Measurements from ENCODE around the gene C2CD2. TPM values are rescaled to one million over a fixed set of nuclear protein-coding genes. Genes with fewer than 3 reads are reported as not detected.
A peak's percentile ranks its signal among the peaks of the same experiment; 100 is the strongest.

Gene C2CD2
- total RNA-seq, 3 donors from 2014 or later, result 37.0 to 73.8 (median 41.6) TPM

DNA sequence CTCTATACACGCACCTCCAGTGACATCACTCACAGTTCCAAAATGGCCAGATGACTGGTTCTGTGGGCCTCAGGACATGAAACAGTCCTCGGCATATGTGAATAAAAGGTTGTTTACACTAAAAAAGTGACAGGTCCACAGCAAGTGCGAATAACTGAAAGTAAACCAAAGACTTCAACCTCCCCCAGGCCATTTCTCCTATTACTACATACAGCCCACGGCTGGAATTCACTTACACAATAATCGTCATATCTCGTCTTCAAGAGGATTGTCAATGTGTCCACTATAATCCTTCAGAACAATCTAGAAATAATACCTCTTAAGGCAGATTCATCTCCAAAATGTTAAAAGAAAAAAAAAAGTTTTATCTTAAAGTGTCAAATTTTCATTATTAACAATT, 72.8 kb downstream of the C2CD2 start:
- Histone ChIP-seq H3K4me3 (no peak overlapping the region), H3K27me3 (no peaks in the 10 kb centered on the region)

DNA sequence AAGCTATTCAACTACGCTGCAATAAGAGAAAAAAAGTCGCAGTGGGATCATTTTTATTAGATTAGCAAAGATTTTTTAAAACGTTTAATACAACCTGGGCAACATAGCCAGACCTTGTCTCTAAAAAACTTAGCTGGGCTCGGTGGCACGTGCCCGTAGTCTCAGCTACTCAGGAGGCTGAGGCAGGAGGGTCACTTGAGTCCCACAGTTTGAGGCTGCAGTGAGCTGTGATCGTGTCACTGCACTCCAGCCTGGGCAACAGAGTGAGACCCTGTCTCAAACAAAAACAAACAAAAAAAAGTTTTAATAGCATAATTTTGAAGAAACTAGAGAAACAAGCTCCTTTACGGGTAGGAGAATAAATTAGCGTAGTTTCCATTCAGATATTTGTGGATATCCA, 73.7 kb downstream of the C2CD2 start:
- no peaks in the 10 kb centered on the region for H3K27me3 ChIP-seq
- no peak overlapping the region for H3K27ac ChIP-seq
- no peak for DNase-seq (ENCODE audit: low spot score in 2 of 2)
- no peaks in the 10 kb centered on the region for H3K9me3 ChIP-seq
- H3K4me1 ChIP-seq, result no peaks in the 10 kb centered on the region
- no peaks in the 10 kb centered on the region for H3K36me3 ChIP-seq
- no peak for TF ChIP-seq POLR2A (IDR thresholded peaks at IDR 0.05)
- no peak for TF ChIP-seq POLR2AphosphoS5 (IDR thresholded peaks at IDR 0.05)
- TF ChIP-seq, protein P1, sequence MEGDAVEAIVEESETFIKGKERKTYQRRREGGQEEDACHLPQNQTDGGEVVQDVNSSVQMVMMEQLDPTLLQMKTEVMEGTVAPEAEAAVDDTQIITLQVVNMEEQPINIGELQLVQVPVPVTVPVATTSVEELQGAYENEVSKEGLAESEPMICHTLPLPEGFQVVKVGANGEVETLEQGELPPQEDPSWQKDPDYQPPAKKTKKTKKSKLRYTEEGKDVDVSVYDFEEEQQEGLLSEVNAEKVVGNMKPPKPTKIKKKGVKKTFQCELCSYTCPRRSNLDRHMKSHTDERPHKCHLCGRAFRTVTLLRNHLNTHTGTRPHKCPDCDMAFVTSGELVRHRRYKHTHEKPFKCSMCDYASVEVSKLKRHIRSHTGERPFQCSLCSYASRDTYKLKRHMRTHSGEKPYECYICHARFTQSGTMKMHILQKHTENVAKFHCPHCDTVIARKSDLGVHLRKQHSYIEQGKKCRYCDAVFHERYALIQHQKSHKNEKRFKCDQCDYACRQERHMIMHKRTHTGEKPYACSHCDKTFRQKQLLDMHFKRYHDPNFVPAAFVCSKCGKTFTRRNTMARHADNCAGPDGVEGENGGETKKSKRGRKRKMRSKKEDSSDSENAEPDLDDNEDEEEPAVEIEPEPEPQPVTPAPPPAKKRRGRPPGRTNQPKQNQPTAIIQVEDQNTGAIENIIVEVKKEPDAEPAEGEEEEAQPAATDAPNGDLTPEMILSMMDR (IDR thresholded peaks at IDR 0.05), result no peak
- H3K4me3 ChIP-seq, result peak overlapping the region in 2 of 3 donors; percentile 75 to 97
- intact Hi-C loops (cut with DNase I; ENCODE audit: low total_unique reads), result no loop called here

More for the DNA sequence above, 72.8 kb downstream of the C2CD2 start:
- Histone ChIP-seq H3K4me1 (no peaks in the 10 kb centered on the region), H3K9me3 (no peaks in the 10 kb centered on the region), H3K27ac (no peak overlapping the region), H3K36me3 (no peaks in the 10 kb centered on the region)
- no peak for TF ChIP-seq POLR2A (IDR thresholded peaks at IDR 0.05)
- no peak for TF ChIP-seq POLR2AphosphoS5 (IDR thresholded peaks at IDR 0.05)
- TF ChIP-seq, protein P1 (IDR thresholded peaks at IDR 0.05), result no peak
- no peak for DNase-seq (ENCODE audit: low spot score in 2 of 2)
- intact Hi-C loops (cut with DNase I; ENCODE audit: low total_unique reads), result no loop called here

- intact Hi-C loops (cut with DNase I; ENCODE audit: low total_unique reads), result no loop called here
- TF ChIP-seq POLR2AphosphoS5 (IDR thresholded peaks at IDR 0.05), result peak in 1 of 3 donors; percentile 14
- TF ChIP-seq, protein P1 (IDR thresholded peaks at IDR 0.05), result no peak
Observed at GRCh38 chr21:41879190-41879998, 74.4 kb downstream of the C2CD2 start, which contains the start of gene PRDM15. TSS of gene PRDM15 (minus strand) at chr21:41879344. CDS start at chr21:41860363, 18,981 bp downstream.

GRCh38 chr21:41878831-41879189, 75.0 kb downstream of the C2CD2 start:
- peak overlapping the region; percentile 75 to 97 (median 81) for H3K4me3 ChIP-seq
- H3K4me1 ChIP-seq, result no peaks in the 10 kb centered on the region

More at GRCh38 chr21:41879190-41879998, 74.4 kb downstream of the C2CD2 start, which contains the start of gene PRDM15:
- Histone ChIP-seq H3K4me1 (no peaks in the 10 kb centered on the region), H3K27me3 (no peaks in the 10 kb centered on the region), H3K9me3 (no peaks in the 10 kb centered on the region), H3K4me3 (peak within 1 kb of the TSS; percentile 75 to 97 (median 81)), H3K27ac (peak within 1 kb of the TSS; percentile 88 to 99), H3K36me3 (no peaks in the 10 kb centered on the region)
- peak; percentile 68 to 80 for DNase-seq (ENCODE audit: low spot score in 2 of 2)

More at GRCh38 chr21:41878831-41879189, 75.0 kb downstream of the C2CD2 start:
- no peaks in the 10 kb centered on the region for H3K27me3 ChIP-seq
- intact Hi-C loops (cut with DNase I; ENCODE audit: low total_unique reads), result no loop called here
- peak; percentile 66 to 78 for DNase-seq (ENCODE audit: low spot score in 2 of 2)
- H3K27ac ChIP-seq, result peak overlapping the region; percentile 79 to 99
- no peaks in the 10 kb centered on the region for H3K9me3 ChIP-seq
- H3K36me3 ChIP-seq, result no peaks in the 10 kb centered on the region
- no peak for TF ChIP-seq POLR2AphosphoS5 (IDR thresholded peaks at IDR 0.05)
- no peak for TF ChIP-seq POLR2A (IDR thresholded peaks at IDR 0.05)
- TF ChIP-seq, protein P1 (IDR thresholded peaks at IDR 0.05), result no peak

All from breast epithelium (tissue), 4 donors.